GM19455 (cell line): ENCODE measurements around the gene TMEM269.
"Not testable (repeated sequence)": the region's sequence is repeated elsewhere in the genome, so short reads cannot be mapped to it uniquely, and the experiment has no call there.

Source experiments
- ATAC-seq: cut with Tn5 transposase; IDR thresholded peaks from one replicate; pipeline ENCODE4 v1.9.1; 2021; ENCODE audit not compliant: unreplicated experiment

TMEM269 gene

DNA sequence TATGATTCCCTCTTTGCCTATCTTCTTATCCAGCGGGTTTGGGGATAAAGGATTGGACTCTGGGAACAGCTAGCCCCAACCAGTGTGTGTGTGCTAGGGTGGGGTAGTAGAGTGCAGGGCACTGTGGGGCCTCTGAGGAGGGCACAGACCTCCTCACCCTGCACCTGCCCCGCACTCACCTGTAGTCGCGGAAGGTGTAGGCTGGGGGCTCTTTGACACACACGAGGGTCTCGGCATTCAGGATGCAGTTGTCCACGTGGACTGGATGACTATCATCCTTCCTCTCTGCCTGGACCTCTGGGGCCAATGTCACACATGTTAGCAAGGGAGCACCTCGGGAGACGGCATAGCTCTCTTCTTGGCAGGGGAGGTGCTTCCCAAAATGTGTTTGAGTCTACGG, 36.8 kb upstream of the TMEM269 start:
- no peak for ATAC-seq

DNA sequence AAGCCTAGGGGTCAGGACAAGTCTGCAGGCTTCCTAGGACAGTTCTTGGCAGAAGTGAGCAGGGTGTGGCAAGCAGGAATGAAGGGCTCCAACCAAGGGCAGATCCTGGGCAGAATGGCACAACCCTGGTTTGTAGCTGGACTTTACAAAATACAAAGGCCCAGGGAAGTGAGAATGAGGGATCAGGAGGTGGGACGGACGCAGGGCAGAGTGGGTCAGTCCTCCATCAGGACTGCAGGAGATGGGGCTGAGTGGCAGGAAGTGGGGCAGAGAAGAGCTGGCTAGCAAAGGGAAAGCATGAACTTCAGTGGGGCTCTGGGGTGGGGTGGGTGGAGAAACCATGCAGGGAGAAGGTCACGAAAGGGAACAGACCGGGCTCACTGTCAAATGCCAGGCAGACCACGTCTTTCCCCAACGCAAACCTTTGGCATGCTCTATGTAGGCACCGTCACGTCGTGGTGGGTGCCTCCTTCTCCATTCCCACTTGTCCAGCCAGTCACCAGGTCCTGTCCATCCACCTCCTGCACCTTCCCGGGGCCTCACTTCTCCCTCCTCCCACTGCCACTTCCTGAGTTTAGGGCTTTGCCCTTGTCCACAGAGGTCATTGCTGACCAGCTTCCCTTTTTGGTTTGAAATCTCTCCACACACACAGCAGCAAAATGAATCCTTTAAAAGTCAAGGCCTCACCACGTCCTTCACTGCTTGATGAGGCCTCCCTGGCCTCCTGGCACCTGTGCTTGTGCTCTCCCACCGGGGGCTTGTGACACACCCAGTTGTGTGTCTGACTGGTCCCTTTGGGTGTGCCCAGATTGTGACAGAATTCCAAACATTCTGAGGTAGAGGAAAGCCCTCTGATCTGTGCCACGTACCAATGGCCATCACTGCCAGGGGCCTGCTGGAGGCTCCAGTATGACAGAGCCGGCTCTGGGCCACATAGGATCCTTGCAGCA, 36.1 kb upstream of the TMEM269 start:
- ATAC-seq: no peak

GRCh38 chr1:42750041-42750440, 34.8 kb upstream of the TMEM269 start:
- no peak for ATAC-seq

DNA sequence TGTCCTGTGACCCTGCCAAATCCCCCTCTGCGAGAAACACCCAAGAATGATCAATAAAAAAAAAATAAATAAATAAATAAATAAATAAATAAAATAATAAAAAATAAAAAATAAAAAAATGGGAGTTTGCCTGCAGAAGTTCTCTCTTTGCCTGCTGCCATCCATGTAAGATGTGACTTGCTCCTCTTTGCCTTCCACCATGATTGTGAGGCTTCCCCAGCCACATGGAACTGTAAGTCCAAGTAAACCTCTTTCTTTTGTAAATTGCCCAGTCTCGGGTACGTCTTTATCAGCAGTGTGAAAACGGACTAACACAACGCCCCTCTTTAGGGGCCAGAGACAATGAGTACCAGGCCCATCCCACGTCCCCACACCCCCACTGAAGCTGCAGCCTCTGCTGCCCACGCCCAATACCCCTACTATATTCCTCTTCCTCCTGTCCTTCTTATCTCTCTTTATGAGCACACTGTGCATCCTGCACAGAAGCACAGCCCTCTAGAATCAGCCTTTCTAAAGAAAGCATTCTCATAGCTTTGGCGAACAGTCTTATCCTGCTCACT, 33.2 kb upstream of the TMEM269 start:
- not testable (repeated sequence) for ATAC-seq

- ATAC-seq: no peak
These were observed 32.5 kb upstream of the TMEM269 start for GRCh38 chr1:42752284-42752683.

DNA sequence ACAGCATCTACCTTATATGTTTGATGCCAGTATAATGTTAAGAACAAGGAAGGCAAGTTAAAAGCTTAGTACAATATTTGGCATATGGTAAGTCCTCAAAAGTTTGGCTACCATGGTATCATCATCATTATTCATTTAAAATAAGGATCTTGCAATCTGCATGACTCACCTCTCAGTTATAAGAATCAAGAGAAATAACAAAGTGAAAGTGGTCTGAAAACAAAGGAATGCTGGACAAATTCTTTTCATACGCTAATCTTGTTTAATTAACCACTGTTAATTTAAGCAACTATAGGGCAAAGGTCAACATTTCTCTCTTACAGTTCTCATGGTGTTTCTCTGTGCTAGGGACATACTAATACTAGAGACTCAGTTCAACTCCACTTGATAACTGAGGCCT, 31.7 kb upstream of the TMEM269 start:
- ATAC-seq: no peak

DNA sequence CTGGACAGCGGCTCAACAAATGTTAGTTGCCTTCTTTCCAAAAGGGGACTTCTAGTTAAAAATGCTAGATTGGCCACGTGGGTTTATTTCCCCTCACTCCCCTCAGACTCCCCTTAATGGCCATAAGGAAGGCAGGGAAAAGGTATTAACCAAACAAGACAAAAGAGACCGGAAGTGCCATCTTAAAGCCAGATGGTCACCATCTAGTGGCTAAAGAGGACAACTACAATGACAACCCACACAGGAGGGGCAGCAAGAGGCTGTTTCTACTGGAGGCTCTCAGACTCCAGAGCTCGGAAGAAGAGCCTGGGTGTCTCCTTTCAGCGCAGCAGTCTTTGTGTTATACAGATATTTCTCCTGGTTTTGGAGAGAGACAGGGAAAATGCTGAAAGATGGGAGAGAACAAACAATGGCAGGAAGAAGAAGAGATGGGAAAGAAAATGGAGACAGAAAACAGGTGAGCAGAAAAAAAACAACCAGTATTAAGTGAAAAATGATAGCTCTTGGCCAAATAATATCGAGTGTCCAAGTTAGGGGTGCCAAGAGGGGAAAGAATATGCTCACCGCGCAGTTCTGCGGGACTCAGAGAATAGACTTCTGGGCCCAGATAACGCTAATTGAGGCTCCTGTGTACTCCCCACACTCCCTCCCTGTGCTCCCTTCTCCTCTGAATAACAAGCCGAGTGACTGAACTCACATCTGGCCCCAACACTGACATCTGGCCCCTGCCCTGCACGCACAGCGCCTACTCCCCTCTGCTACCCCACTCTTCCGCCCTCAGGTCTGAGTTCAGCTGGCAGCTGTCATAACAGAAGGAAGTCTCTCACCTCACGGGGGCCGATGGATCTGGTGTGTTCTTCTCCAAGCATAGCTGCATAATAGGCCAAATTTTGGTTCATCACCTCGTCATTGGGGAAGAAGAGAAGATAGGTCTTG, 27.6 kb upstream of the TMEM269 start:
- no peak for ATAC-seq

- ATAC-seq: no peak
These were observed 26.9 kb upstream of the TMEM269 start for GRCh38 chr1:42757892-42758275.

DNA sequence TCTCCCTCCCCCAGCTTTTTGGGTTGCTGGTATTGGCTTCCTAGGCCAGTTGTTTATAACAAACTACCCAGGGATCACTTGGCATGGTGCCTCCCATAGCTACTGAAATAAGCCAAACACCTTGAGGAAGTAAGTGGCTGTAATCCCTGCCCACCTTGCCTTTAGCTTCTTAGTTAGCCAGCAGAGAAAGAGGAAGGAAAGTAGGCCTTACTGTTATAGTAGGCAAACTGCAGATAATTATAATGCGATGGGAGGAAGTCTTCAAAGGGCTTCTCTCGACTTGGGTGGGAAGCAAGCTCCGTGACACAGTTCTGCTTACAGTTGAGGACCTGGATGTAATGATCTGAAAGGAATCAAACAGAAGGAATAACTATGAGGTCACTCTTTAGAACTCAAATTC, 26.1 kb upstream of the TMEM269 start:
- ATAC-seq: no peak

- ATAC-seq: no peak
These were observed 25.7 kb upstream of the TMEM269 start for GRCh38 chr1:42759114-42759513.

- no peak for ATAC-seq
These were observed 23.2 kb upstream of the TMEM269 start for GRCh38 chr1:42761567-42761966.

DNA sequence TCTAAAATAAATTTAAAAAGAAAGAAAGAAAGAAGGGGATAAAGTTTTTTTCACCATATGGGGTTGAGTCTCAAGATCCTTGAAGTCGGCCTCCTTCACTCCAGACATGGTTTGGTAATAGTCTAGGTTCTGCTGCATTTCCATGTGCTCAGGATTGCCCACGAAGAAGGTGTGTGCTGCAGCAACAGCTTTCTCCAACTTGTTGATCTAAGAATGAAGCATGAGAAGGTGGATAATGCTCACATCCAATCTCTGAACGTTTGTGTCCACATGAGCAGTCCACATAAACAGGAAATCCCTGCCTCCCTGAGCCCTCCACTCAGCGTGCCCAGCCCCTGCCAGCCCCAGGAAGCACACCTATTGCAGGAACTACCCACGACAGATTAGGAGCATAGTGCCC, 22.5 kb upstream of the TMEM269 start:
- no peak for ATAC-seq

DNA sequence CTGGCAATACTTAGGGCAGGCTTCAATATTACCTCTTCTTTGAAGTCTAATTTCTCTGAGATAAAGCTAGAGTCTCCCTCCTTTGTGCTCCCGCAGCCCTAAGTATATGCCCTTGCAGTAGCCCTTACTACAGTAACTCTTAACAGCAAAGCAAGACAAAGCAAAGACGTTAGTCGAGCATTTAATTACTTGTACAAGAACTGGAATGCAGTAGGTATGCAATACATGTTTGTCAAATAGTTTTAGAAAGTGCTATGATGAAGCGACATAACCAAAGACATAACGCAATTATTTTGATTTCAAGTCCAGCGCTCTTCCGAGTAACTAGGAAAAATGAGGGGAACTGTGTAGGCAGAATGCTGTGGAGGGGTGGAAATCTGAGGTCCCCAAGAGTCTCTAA, 19.5 kb upstream of the TMEM269 start:
- ATAC-seq: no peak

DNA sequence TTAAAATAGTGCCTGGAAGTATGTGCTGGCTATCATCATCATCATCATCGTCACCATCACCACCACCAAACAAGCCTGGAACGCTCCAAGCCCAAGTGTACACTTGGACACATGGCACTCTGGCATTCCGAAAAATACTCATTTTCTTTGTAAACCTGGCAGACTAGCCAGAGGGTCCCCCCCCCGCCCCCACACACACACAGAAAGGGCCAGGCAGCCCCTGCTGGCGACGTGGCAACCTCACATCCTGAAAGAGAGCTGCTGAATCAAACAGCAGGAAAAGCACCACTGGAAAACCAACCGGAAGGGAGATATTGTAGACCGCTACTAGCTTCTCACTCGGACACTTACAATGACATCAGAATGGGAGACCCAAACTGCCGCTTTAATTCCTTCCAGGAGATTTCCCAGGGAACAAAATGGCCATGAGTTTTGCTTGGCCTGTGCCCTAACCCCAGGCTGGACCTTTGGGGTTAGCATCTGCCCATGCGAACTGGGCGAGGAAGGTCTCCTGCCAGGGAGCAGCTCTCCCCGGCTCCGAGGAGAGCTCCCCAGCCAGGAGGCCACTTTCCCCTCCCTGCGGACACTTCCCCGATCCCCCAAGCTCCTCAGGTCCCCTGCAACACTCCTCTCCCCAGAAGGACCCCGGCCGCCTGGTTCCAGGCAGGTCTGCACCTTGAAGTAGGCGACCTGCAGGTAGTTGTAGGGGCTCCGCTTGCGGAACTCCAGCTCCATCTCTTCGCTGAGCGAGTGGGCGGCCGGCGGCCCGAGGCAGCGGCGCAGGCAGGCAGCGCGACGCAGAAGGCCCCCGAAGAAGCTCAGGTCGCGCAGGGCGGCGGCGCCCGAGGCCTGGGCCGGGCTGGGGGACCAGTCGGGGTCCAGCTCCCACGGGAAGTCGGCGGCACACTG, 18.7 kb upstream of the TMEM269 start:
- ATAC-seq: peak; percentile 28

DNA sequence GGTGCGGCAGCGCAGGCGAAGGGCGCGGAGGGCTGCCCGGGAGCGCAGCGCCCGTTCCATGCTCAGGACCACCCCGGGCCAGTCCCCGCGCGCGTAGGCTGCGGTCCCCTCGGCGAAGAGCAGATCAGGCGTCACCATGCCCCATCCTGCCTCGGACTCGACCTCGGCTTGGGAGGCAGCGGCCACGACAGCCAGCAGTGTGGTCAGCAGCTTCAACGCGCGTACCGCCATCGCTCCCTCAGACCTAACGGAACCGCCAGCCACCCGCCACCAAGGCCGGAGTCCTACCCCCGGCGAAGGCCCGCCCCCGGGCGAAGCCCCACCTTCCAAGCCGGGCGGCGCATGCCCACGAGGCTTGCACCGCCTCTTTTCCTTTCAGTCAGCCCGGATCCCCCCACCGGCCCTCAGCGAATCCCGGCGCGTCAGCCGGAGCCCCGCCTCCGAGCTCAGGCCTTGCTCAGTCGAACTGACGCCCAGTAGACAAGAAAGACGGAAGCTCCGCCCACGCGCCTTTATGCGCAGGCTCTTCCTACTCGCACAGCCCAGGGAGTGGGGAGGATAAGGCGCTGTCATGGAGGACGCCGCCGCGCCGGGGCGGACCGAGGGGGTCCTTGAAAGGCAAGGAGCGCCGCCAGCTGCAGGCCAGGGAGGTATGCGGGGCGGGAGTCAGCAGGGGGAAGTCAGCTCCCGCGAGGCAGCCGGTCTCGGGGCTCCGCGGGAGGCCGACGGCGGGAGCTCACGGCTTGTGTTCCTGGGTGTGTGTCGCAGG, 17.9 kb upstream of the TMEM269 start, which contains the start of the genes C1orf50 and P3H1:
C1orf50 (plus strand) TSS at position 509 of the 769 bp plus-strand sequence; CDS start at position 572, 63 bp downstream.
P3H1 (minus strand) TSS at position 288 of the 769 bp plus-strand sequence; CDS start at position 231, 57 bp downstream.
- peak; percentile 93 for ATAC-seq

- peak; percentile 23 for ATAC-seq
These were observed 17.2 kb upstream of the TMEM269 start for GRCh38 chr1:42767510-42768000.

DNA sequence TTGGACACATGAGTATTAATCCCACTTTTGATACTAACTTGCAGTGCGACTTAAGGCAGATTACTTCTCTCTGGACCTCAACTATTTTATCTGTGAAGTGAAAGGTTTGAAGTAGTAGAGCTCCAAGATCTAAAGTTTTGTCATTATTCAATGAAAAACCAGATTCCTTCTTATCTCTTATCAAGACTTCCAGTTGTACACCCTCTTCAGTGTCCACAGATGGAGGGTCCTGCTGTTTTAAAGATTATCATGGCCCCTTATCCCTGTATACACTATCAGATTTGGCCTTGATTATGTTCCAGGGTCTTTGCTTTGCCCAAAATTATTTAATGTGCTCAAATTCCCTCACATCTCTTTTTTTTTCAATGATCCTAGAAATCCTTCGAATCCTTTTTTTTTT, 16.6 kb upstream of the TMEM269 start:
- no peak for ATAC-seq

GRCh38 chr1:42769811-42770210, 15.0 kb upstream of the TMEM269 start:
- ATAC-seq: no peak

- ATAC-seq: no peak
These were observed 11.4 kb upstream of the TMEM269 start for GRCh38 chr1:42773420-42773819.
